ENCODE data around the gene EDRF1. TPM values are rescaled to one million over a fixed set of nuclear protein-coding genes. Genes with fewer than 3 reads are reported as not detected.

EDRF1 gene
- total and polyA plus RNA-seq, 9 donors, result 17.0 to 29.0 (median 23.5) TPM

DNA sequence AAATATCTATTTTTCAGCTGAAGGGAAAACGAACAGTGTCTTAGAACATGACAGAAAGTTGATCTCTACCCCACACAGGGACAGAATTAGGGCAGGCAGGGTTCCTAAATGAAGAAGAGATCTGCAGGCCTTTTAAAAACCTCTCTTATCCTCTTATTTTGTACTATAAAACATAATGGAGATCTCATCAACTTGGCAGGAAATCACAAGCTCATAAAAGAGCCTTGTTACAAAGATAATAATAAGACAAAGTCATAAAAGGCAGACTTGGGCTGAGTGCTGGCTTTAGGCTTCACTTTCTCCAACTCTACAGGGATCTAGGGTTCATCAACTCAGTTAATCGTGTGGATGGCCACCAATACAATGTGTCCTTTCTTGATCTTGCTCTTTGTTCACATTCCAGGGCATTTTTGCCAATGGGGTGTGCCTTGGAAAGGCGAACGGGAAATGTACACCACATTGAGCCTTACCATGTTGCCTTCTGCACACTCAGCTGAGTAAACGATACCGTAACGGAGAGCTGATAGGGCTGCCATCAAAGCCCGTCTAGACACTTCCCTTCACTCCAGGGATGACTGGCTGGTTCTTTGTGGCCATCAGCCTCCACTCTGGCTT, 29.4 kb upstream of the EDRF1 start:
- H3K27me3 ChIP-seq, result no peaks in the 10 kb centered on the region
- intact Hi-C loops (cut with DNase I), result no loop called here
- no peak overlapping the region for H3K27ac ChIP-seq
- no peaks in the 10 kb centered on the region for H3K9me3 ChIP-seq
- 79 to 92% (median 89%) methylated on average over 8 of the region's 8 CpGs for WGBS, 3 donors
- H3K4me3 ChIP-seq, result no peak overlapping the region
- H3K4me1 ChIP-seq (ENCODE audit: insufficient read depth), result no peaks in the 10 kb centered on the region
- TF ChIP-seq, protein P1, sequence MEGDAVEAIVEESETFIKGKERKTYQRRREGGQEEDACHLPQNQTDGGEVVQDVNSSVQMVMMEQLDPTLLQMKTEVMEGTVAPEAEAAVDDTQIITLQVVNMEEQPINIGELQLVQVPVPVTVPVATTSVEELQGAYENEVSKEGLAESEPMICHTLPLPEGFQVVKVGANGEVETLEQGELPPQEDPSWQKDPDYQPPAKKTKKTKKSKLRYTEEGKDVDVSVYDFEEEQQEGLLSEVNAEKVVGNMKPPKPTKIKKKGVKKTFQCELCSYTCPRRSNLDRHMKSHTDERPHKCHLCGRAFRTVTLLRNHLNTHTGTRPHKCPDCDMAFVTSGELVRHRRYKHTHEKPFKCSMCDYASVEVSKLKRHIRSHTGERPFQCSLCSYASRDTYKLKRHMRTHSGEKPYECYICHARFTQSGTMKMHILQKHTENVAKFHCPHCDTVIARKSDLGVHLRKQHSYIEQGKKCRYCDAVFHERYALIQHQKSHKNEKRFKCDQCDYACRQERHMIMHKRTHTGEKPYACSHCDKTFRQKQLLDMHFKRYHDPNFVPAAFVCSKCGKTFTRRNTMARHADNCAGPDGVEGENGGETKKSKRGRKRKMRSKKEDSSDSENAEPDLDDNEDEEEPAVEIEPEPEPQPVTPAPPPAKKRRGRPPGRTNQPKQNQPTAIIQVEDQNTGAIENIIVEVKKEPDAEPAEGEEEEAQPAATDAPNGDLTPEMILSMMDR (IDR thresholded peaks at IDR 0.05), result no peak
- TF ChIP-seq POLR2A (IDR thresholded peaks at IDR 0.05) (no peak), EP300 (IDR thresholded peaks at IDR 0.05) (no peak)
- DNase-seq, result no peak
- H3K36me3 ChIP-seq, result no peaks in the 10 kb centered on the region

DNA sequence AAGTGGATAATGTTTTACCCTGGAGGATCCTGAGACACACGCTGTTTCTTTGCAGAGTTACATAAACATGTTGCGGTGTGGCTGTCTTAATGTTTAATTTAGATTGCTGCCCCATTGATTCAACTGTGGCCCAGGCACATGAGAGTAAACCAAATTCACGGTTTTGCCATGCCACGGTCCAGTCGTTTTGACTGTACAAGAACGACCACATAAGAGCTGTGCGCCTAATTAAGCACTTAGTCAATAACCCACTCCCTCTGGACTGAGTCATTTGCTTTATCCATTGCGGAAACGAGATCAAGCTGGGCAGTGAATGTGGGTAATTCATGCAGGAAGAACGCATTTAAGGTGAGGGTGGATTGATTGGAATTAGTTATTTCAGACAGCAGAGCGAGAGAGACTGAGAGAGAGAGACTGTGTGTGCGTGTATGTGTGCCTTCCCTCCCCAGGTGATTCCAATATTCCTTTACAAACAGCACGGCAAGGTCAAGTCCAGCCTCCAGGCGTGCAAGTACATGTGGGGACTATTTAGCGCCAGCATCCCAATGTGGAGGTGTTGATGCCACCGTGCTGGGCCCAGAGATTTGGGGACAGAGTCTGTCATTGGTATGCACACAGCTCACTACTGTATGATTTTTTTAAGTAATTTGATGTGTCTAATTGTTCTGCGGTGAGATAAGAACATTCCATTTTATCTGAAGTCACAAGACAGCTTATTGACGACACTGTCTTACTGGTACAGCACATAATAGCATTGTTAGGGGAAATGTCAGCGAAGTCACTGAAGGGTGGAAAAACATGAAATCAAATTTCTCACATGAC, 28.1 kb upstream of the EDRF1 start:
- Histone ChIP-seq H3K4me1 (ENCODE audit: insufficient read depth) (no peaks in the 10 kb centered on the region), H3K4me3 (no peak overlapping the region), H3K27ac (no peak overlapping the region), H3K9me3 (no peaks in the 10 kb centered on the region), H3K36me3 (no peaks in the 10 kb centered on the region), H3K27me3 (no peaks in the 10 kb centered on the region)
- WGBS, 3 donors, result 87 to 90% (median 87%) methylated on average over 19 of the region's 19 CpGs
- TF ChIP-seq EP300 (IDR thresholded peaks at IDR 0.05), result no peak
- no peak for TF ChIP-seq POLR2A (IDR thresholded peaks at IDR 0.05)
- TF ChIP-seq, protein P1 (IDR thresholded peaks at IDR 0.05), result no peak
- no peak for DNase-seq
- intact Hi-C loops (cut with DNase I), result no loop called here

DNA sequence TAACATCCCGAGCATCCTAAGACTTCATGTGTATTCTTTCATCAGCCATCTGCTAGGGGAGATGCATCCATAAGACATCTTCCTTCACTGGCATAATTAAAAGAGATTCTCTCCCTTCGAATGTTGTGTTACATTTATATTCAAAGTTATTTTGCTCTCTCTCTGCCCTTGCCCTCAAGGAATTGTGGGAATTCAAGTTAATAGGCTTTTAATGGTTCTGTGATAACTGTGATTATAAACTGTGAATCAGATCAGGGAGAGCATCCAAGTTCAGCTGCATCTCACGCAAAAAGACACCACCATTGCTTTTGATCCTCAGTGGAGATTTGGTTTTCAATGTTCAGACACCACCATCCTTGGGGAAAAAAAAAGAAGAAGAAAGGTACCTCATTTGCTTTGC, 27.3 kb upstream of the EDRF1 start:
- Histone ChIP-seq H3K27me3 (no peaks in the 10 kb centered on the region), H3K4me3 (no peak overlapping the region), H3K27ac (no peak overlapping the region), H3K36me3 (no peaks in the 10 kb centered on the region), H3K9me3 (no peaks in the 10 kb centered on the region), H3K4me1 (ENCODE audit: insufficient read depth) (no peaks in the 10 kb centered on the region)
- intact Hi-C loops (cut with DNase I), result no loop called here
- TF ChIP-seq EP300 (IDR thresholded peaks at IDR 0.05) (no peak), POLR2A (IDR thresholded peaks at IDR 0.05) (no peak)
- TF ChIP-seq, protein P1 (IDR thresholded peaks at IDR 0.05), result no peak
- no peak for DNase-seq
- 56 to 66% (median 64%) methylated on average over 3 of the region's 3 CpGs for WGBS, 3 donors

DNA sequence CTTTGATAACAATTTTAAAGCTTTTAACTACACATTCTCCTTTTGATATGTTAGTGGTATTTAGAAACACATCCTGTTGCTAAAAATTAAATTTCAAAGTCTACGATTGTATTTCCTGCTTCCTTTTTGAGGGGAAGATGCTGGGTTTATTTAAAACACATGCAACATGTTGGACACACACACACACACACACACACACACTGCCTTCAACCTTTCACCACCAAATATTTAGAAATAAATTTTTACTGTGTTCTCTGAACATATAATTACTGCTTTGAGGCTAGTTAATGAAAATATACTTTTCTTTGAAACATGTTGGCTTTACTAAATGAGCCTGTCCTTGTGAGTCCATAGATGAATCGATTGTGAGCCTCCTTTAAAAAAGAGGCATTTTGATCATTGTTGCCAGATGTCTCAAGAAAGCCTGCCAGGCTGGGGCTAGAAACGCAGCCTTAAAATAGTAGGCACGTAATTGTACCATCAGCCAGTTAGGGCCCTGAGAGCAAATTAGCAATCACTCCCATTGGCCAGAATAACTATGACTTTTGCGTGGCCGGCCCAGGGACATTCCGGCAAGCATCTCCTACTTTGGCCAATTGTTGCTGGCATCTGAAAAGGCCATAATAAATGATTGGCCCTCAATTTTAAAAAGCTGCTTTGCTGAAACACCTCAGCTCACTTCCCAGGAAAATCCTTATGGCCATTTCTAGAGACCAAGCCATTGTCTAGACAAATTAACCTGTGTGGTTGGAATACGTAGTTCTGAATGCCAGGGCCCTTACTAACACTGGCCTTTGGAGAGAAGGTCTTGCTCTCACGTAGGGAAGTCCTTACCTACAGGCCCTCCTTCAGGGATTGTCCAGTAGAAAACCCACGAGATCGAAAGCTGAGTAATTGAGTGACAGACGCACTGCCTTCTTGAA, 26.6 kb upstream of the EDRF1 start:
- H3K4me1 ChIP-seq (ENCODE audit: insufficient read depth), result no peaks in the 10 kb centered on the region
- H3K9me3 ChIP-seq, result no peaks in the 10 kb centered on the region
- WGBS, 3 donors, result 78 to 86% (median 83%) methylated on average over 12 of the region's 12 CpGs
- H3K27me3 ChIP-seq, result no peaks in the 10 kb centered on the region
- DNase-seq, result no peak
- no peak overlapping the region for H3K27ac ChIP-seq
- intact Hi-C loops (cut with DNase I), result no loop called here
- H3K4me3 ChIP-seq, result no peak overlapping the region
- H3K36me3 ChIP-seq, result no peaks in the 10 kb centered on the region
- TF ChIP-seq POLR2A (IDR thresholded peaks at IDR 0.05) (no peak), EP300 (IDR thresholded peaks at IDR 0.05) (no peak)
- TF ChIP-seq, protein P1 (IDR thresholded peaks at IDR 0.05), result no peak
